A549 (cell line): ENCODE data around the gene NARS2. TPM values are rescaled to one million over a fixed set of nuclear protein-coding genes. Genes with fewer than 3 reads are reported as not detected.

Experiments used
- ATAC-seq, 2 experiments: fragments of 200-7000 bp in 1 of 2; fragments of >200 bp in 1 of 2; cut with Nextera tagmentation in 1 of 2; cut with Tn5 transposase in 1 of 2; 3 replicates each; pipeline versions ENCODE4 v1.8.0 to v1.9.1; 2018 to 2020; ENCODE audit warnings: mild to moderate bottlenecking in 1 of 2, moderate library complexity in 1 of 2
- CTCF ChIA-PET: fragments of 300-600 bp; sonication (Branson Sonifier 250); formaldehyde crosslinking; extraction: SDS; loops from one replicate; lab custom pipeline; 2021; ENCODE audit warnings: antibody characterized with exemption, inconsistent platforms; lab: Yijun Ruan, JAX
- POLR2A ChIA-PET: fragments of 350-600 bp; formaldehyde crosslinking; extraction: SDS; loops from one replicate; lab custom pipeline; 2021; ENCODE audit warnings: antibody characterized with exemption, inconsistent platforms; lab: Yijun Ruan, JAX
- DNase-seq, 2 experiments: peaks; one replicate each; pipeline versions ENCODE4 v3.0.0 to v3.0.0-alpha.2; 2011 to 2016; ENCODE audit warnings: low read depth in 1 of 2, low spot score in 1 of 2
- FAIRE-seq: peaks from 2 replicates; lab custom pipeline; 2011; peaks lifted over from hg19 to GRCh38; lab: Jason Lieb, UNC
- H3K27ac ChIP-seq, 2 experiments: fragments of >200 bp; sonication (Bioruptor Twin); formaldehyde crosslinking; 3 replicates each; pipeline ENCODE4 v1.5.1; 2016 to 2017
- H3K4me1 ChIP-seq: fragments of >200 bp; sonication (Bioruptor Twin); formaldehyde crosslinking; 3 replicates; pipeline ENCODE4 v1.6.1; 2016
- H3K4me2 ChIP-seq: fragments of >200 bp; sonication (Bioruptor Twin); formaldehyde crosslinking; 3 replicates; pipeline ENCODE4 v1.6.1; 2016
- H3K4me3 ChIP-seq: fragments of >200 bp; sonication (Bioruptor Twin); formaldehyde crosslinking; 3 replicates; pipeline ENCODE4 v1.5.1; 2016
- H3K9me3 ChIP-seq: fragments of >200 bp; sonication (Bioruptor Twin); formaldehyde crosslinking; 3 replicates; pipeline ENCODE4 v1.6.1; 2016
- ATOH8 ChIP-seq: fragments of 250-450 bp; sonication (Bioruptor Pico); IDR thresholded peaks from 2 replicates; pipeline ENCODE4 v1.5.0; 2020; ENCODE audit warnings: low read depth, mild to moderate bottlenecking, moderate library complexity
- BHLHE40 ChIP-seq: IDR thresholded peaks from 2 replicates; pipeline ENCODE4 v1.6.1; 2012; ENCODE audit warnings: low read depth, low read length, inconsistent platforms
- CBX8 ChIP-seq: fragments of 200-600 bp; sonication (generic); IDR thresholded peaks from 2 replicates; pipeline ENCODE4 v1.6.1; 2016
- CHD2 ChIP-seq: fragments of 150-350 bp; IDR thresholded peaks from 2 replicates; pipeline ENCODE4 v1.6.1; 2014; ENCODE audit warnings: low read length; ENCODE audit not compliant: partially characterized antibody
- CHD4 ChIP-seq: fragments of 200-600 bp; sonication (generic); IDR thresholded peaks from 2 replicates; pipeline ENCODE4 v1.6.1; 2016; ENCODE audit warnings: antibody characterized with exemption, mild to moderate bottlenecking, borderline replicate concordance
- EHF ChIP-seq: fragments of 250-450 bp; sonication (Bioruptor Pico); IDR thresholded peaks from 2 replicates; pipeline ENCODE4 v1.5.0; 2020; ENCODE audit warnings: mild to moderate bottlenecking
- EHMT2 ChIP-seq: fragments of 200-600 bp; sonication (generic); IDR thresholded peaks from 2 replicates; pipeline ENCODE4 v1.6.1; 2016; ENCODE audit warnings: antibody characterized with exemption, low read depth, mild to moderate bottlenecking, moderate library complexity
- ESRRA ChIP-seq: fragments of 150-350 bp; IDR thresholded peaks from 2 replicates; pipeline ENCODE4 v1.6.1; 2014; ENCODE audit warnings: mild to moderate bottlenecking, low read length, borderline replicate concordance
- FOXS1 ChIP-seq: fragments of 250-450 bp; sonication (Bioruptor Pico); IDR thresholded peaks from 2 replicates; pipeline ENCODE4 v1.5.0; 2020; ENCODE audit warnings: mild to moderate bottlenecking, moderate library complexity
- GATA3 ChIP-seq: IDR thresholded peaks from 2 replicates; pipeline ENCODE4 v1.6.1; 2012; ENCODE audit warnings: borderline replicate concordance
- HMGXB4 ChIP-seq: fragments of 250-450 bp; sonication (Bioruptor Pico); IDR thresholded peaks from 2 replicates; pipeline ENCODE4 v1.5.0; 2021; ENCODE audit warnings: mild to moderate bottlenecking, moderate library complexity, borderline replicate concordance
- HOXB13 ChIP-seq: fragments of 250-450 bp; sonication (Bioruptor Pico); IDR thresholded peaks from 2 replicates; pipeline ENCODE4 v1.5.0; 2020; ENCODE audit warnings: low read depth, mild to moderate bottlenecking, moderate library complexity
- JUNB ChIP-seq: fragments of >200 bp; sonication (Bioruptor Twin); formaldehyde crosslinking; IDR thresholded peaks from 2 replicates; pipeline ENCODE4 v1.6.1; 2016
- MYC ChIP-seq: IDR thresholded peaks from 2 replicates; pipeline ENCODE4 v1.6.1; 2012; ENCODE audit warnings: mild to moderate bottlenecking, inconsistent platforms, low read length, improper control_type of control experiment, borderline replicate concordance
- PBX3 ChIP-seq: IDR thresholded peaks from 2 replicates; pipeline ENCODE4 v1.6.1; 2012
- POLR2AphosphoS2 ChIP-seq: conservative IDR thresholded peaks from 2 replicates; pipeline ENCODE4 v1.6.1; 2012; ENCODE audit warnings: low read length, improper control_type of control experiment, inconsistent platforms
- RCOR1 ChIP-seq: fragments of 150-350 bp; IDR thresholded peaks from 2 replicates; pipeline ENCODE4 v1.6.1; 2014; ENCODE audit warnings: antibody characterized with exemption, low read length, low read depth
- REST ChIP-seq: fragments of 200-600 bp; sonication (generic); IDR thresholded peaks from 2 replicates; pipeline ENCODE4 v1.6.1; 2016; ENCODE audit warnings: antibody characterized with exemption, mild to moderate bottlenecking, moderate library complexity
- RNF2 ChIP-seq: fragments of 200-600 bp; sonication (generic); IDR thresholded peaks from 2 replicates; pipeline ENCODE4 v1.6.1; 2016; ENCODE audit warnings: low read depth, mild to moderate bottlenecking, antibody characterized with exemption, moderate library complexity, borderline replicate concordance
- SMC3 ChIP-seq: fragments of >200 bp; sonication (Bioruptor Twin); formaldehyde crosslinking; IDR thresholded peaks from 3 replicates; pipeline ENCODE4 v1.6.1; 2018; ENCODE audit warnings: inconsistent platforms
- TP53 ChIP-seq: fragments of 250-450 bp; sonication (Bioruptor Pico); IDR thresholded peaks from 2 replicates; pipeline ENCODE4 v1.5.0; 2021; ENCODE audit warnings: mild to moderate bottlenecking, moderate library complexity
- USF2 ChIP-seq: fragments of 450-650 bp; IDR thresholded peaks from 2 replicates; pipeline ENCODE4 v1.6.1; 2014; ENCODE audit warnings: antibody characterized with exemption
- ZFP36 ChIP-seq: fragments of 450-650 bp; IDR thresholded peaks from 2 replicates; pipeline ENCODE4 v1.6.1; 2014; ENCODE audit warnings: borderline replicate concordance; ENCODE audit not compliant: partially characterized antibody
- ZSCAN20 ChIP-seq: fragments of 250-450 bp; sonication (Bioruptor Pico); IDR thresholded peaks from 2 replicates; pipeline ENCODE4 v1.8.0; 2022; ENCODE audit warnings: mild to moderate bottlenecking, moderate library complexity
- WGBS: methylation state at CpG from one replicate; pipeline ENCODE4 v1.1.6; 2017; ENCODE audit errors: missing lambda C conversion rate; 5-methylcytosine and 5-hydroxymethylcytosine counted together
- polyA plus RNA-seq, 4 experiments: library from polyadenylated mRNA; depleted of rRNA in 3 of 4; stranded (reverse); fragments of >200 nt; fragmentation: RNase III in 1 of 4; extraction: RNeasy Plus Mini Kit Qiagen cat#74134 plus additional on column Dnase treatment in 1 of 4; gene quantifications; 2 replicates in 3 of 4; 3 replicates in 1 of 4; pipeline ENCODE4 v1.2.3, GENCODE V29; 2011 to 2017

Gene NARS2
- polyA plus RNA-seq, 2 of the 4 experiments (the other 2 are of a cell fraction), result 29.7 to 57.7 TPM

- DNase-seq, result no peak
- Histone ChIP-seq H3K4me3 (no peak overlapping the region), H3K27ac (no peak overlapping the region), H3K4me1 (peaks cover 12% of the 10 kb centered on the region; the same call in 2 of the 3 replicates), H3K9me3 (no peaks in the 10 kb centered on the region), H3K4me2 (no peak overlapping the region)
- TF ChIP-seq HMGXB4 (CRISPR knock-in tag) (no peak), BHLHE40 (no peak), ZSCAN20 (no peak), JUNB (no peak), TP53 (CRISPR knock-in tag) (no peak), HOXB13 (CRISPR knock-in tag) (no peak), POLR2AphosphoS2 (no peak), SMC3 (no peak), CHD2 (no peak), RNF2 (no peak), MYC (no peak), REST (no peak), EHF (no peak), FOXS1 (CRISPR knock-in tag) (no peak), CHD4 (no peak), ZFP36 (no peak), USF2 (no peak), EHMT2 (no peak), GATA3 (no peak)
- CTCF ChIA-PET, result no interaction called here
- ATAC-seq, result no peak
- 94% methylated on average over 3 of the region's 3 CpGs for WGBS
- POLR2A ChIA-PET, result no interaction called here
- no peak for FAIRE-seq
Measured at GRCh38 chr11:78469896-78470295, 104.8 kb downstream of the NARS2 start.

- no peak for DNase-seq
- TF ChIP-seq ATOH8, result no peak
- no peak for TF ChIP-seq ZFP36
- no peak for TF ChIP-seq ESRRA
- TF ChIP-seq CBX8, result no peak
- no peak for TF ChIP-seq RCOR1
- no peak for TF ChIP-seq MYC
- TF ChIP-seq GATA3, result no peak
- no peak for TF ChIP-seq RNF2
- TF ChIP-seq PBX3, result no peak
- no peak for TF ChIP-seq CHD4
- TF ChIP-seq, all 56 proteins: peak for 0
- Histone ChIP-seq H3K4me3 (no peak overlapping the region), H3K9me3 (no peaks in the 10 kb centered on the region), H3K4me1 (no peaks in the 10 kb centered on the region), H3K4me2 (no peak overlapping the region), H3K27ac (no peak overlapping the region)
- POLR2A ChIA-PET, result interaction anchor here (0.5 kb wide), 1 partner anchor 1602 kb away, joined by 3 read pairs; no protein-coding TSS in a partner anchor
- no peak for ATAC-seq
- WGBS, result 90% methylated on average over 4 of the region's 4 CpGs
- CTCF ChIA-PET, result no interaction called here
- no peak for FAIRE-seq
Measured at GRCh38 chr11:78467931-78468330, 106.7 kb downstream of the NARS2 start.
